Neuronal stem cell (in vitro differentiated cells): Measurements from ENCODE around the gene GBX1.

Experiments
- DNase-seq: peaks from one replicate; pipeline ENCODE4 v3.0.0-alpha.2; 2013; ENCODE audit warnings: low spot score
- H2AFZ ChIP-seq: one replicate; pipeline ENCODE4 v1.6.1; 2013; ENCODE audit warnings: mild to moderate bottlenecking, low read length, inconsistent platforms
- H2AK5ac ChIP-seq: 2 replicates; pipeline ENCODE4 v1.6.1; 2013; ENCODE audit warnings: low read depth, mild to moderate bottlenecking, inconsistent platforms, low read length, moderate library complexity, mixed read lengths
- H2BK120ac ChIP-seq: 2 replicates; pipeline ENCODE4 v1.6.1; 2013; ENCODE audit warnings: low read depth, mild to moderate bottlenecking, inconsistent platforms, low read length, moderate library complexity, mixed read lengths
- H2BK12ac ChIP-seq: one replicate; pipeline ENCODE4 v1.6.1; 2013; ENCODE audit warnings: low read length, inconsistent platforms
- H2BK15ac ChIP-seq: 2 replicates; pipeline ENCODE4 v1.6.1; 2013; ENCODE audit warnings: mild to moderate bottlenecking, low read length, inconsistent platforms, mixed read lengths
- H2BK5ac ChIP-seq: one replicate; pipeline ENCODE4 v1.6.1; 2013; ENCODE audit warnings: inconsistent platforms, mild to moderate bottlenecking, low read length, moderate library complexity
- H3K14ac ChIP-seq: one replicate; pipeline ENCODE4 v1.6.1; 2013; ENCODE audit warnings: low read length, inconsistent platforms
- H3K18ac ChIP-seq: 2 replicates; pipeline ENCODE4 v1.6.1; 2013; ENCODE audit warnings: low read length, inconsistent platforms
- H3K23ac ChIP-seq: 2 replicates; pipeline ENCODE4 v1.6.1; 2013; ENCODE audit warnings: low read depth, mild to moderate bottlenecking, mixed read lengths, low read length, inconsistent platforms; ENCODE audit not compliant: poor library complexity
- H3K27ac ChIP-seq: replicated peaks from 3 replicates; pipeline ENCODE4 v1.5.1; 2013; ENCODE audit warnings: low read length, inconsistent platforms
- H3K27me3 ChIP-seq, 3 experiments: 2 replicates each; pipeline ENCODE4 v1.6.1; 2013; ENCODE audit warnings: low read length in 3 of 3, mild to moderate bottlenecking in 2 of 3, inconsistent platforms in 1 of 3, low read depth in 1 of 3, mixed read lengths in 1 of 3, moderate library complexity in 1 of 3; ENCODE audit not compliant: control insufficient read depth in 3 of 3, insufficient read depth in 3 of 3
- H3K36me3 ChIP-seq, 2 donors: replicated peaks in 1 of 2; 2 replicates each; pipeline ENCODE4 v1.6.1; 2013; ENCODE audit warnings: low read length in 2 of 2; ENCODE audit not compliant: control insufficient read depth in 2 of 2, insufficient read depth in 2 of 2
- H3K4ac ChIP-seq: 2 replicates; pipeline ENCODE4 v1.6.1; 2013; ENCODE audit warnings: inconsistent platforms, mild to moderate bottlenecking, low read length, moderate library complexity
- H3K4me1 ChIP-seq, 2 donors: 1 replicate in 1 of 2; 2 replicates in 1 of 2; pipeline ENCODE4 v1.6.1; 2013; ENCODE audit warnings: low read length in 2 of 2, low read depth in 1 of 2; ENCODE audit not compliant: control insufficient read depth in 2 of 2, insufficient read depth in 1 of 2
- H3K4me2 ChIP-seq: one replicate; pipeline ENCODE4 v1.6.1; 2013; ENCODE audit warnings: mild to moderate bottlenecking, low read length, inconsistent platforms; ENCODE audit not compliant: insufficient read depth, poor library complexity, severe bottlenecking
- H3K4me3 ChIP-seq, 2 donors: 2 replicates each; pipeline ENCODE4 v1.5.1; 2013; ENCODE audit warnings: low read length in 2 of 2, mild to moderate bottlenecking in 2 of 2, inconsistent platforms in 1 of 2, moderate library complexity in 1 of 2
- H3K79me1 ChIP-seq: one replicate; pipeline ENCODE4 v1.6.1; 2013; ENCODE audit warnings: low read depth, mild to moderate bottlenecking, inconsistent platforms, low read length, moderate library complexity
- H3K9ac ChIP-seq: one replicate; pipeline ENCODE4 v1.6.1; 2013; ENCODE audit warnings: mild to moderate bottlenecking, low read depth, low read length, inconsistent platforms; ENCODE audit not compliant: poor library complexity
- H3K9me3 ChIP-seq, 2 donors: replicated peaks in 1 of 2; 2 replicates each; pipeline versions ENCODE3 to v1.6.1; 2013; ENCODE audit warnings: low read length in 2 of 2, mild to moderate bottlenecking in 2 of 2, inconsistent platforms in 1 of 2, low read depth in 1 of 2, mixed read lengths in 1 of 2, moderate library complexity in 1 of 2; ENCODE audit not compliant: control insufficient read depth in 2 of 2, insufficient read depth in 1 of 2
- H4K8ac ChIP-seq: one replicate; pipeline ENCODE4 v1.6.1; 2013; ENCODE audit warnings: low read depth, mild to moderate bottlenecking, inconsistent platforms, low read length, moderate library complexity
- H4K91ac ChIP-seq: one replicate; pipeline ENCODE4 v1.6.1; 2013; ENCODE audit warnings: low read length, low read depth, mild to moderate bottlenecking, inconsistent platforms; ENCODE audit not compliant: poor library complexity
- WGBS, 2 donors: extraction: QIAGEN DNeasy Blood & Tissue Kit; methylation state at CpG; one replicate each; pipeline ENCODE4 v1.1.7; 2013; ENCODE audit warnings: missing lambda C conversion rate in 2 of 2, mixed read lengths in 1 of 2; ENCODE audit not compliant: insufficient read length in 2 of 2, insufficient replicate concordance in 1 of 2; ENCODE audit errors: extremely low coverage in 2 of 2; 5-methylcytosine and 5-hydroxymethylcytosine counted together

Gene GBX1

DNA sequence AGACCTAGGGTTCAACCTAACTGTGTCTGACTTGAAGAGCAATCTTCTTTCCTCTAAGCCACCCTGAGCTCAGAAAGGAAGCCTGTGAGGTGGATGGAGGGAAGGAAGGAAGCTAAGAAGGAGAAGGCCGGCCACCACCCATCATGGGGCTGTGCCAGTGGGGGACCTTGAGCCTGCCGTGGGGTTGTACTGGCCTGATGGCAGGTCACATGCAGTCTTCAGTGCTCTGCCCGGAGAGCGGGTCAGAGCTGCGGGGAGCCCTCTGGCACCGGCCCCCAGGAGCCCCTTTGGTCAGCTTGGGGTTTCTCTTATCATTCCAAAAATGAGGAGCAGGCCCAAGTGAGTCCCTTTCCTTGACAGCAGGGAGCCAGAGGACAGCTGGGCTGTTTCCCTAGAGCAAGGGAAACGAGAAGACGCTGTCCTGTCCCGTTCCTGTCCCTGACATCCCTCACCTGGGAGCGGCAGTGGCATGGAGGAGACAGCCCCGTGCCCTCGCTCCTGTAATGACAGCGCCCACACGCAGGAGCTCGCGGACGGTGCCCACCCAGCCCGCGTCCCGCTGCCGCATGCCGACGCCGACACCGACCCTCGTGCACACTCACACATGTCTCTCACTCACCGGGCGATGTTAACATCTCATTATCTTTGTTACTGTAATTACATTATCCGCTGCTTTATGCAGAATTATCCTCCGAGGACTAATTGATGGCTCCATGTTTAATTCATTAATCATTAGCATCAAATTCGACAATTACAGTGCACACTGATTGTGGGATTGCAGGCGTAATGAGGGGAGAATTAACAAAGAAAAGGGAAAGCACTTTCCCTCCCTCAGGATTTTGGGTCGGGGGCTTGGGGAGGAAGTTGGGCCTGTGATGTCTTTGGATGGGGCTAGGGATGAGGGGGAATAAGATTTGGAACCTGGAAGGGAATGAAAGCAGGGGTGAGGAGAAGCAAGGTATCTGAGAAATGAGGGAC lies 31.3 kb downstream of the GBX1 start:
- Histone ChIP-seq H3K14ac (no peak overlapping the region), H3K9me3 (no peaks in the 10 kb centered on the region), H4K8ac (no peak overlapping the region), H3K4me1 (peaks cover 0 to 15% of the 10 kb centered on the region in 2 donors), H2BK12ac (no peak overlapping the region), H2BK15ac (no peak overlapping the region), H3K4ac (no peak overlapping the region), H3K18ac (no peak overlapping the region), H3K79me1 (peaks cover 3% of the 10 kb centered on the region), H3K27ac (no peak overlapping the region), H3K9ac (no peak overlapping the region), H4K91ac (no peak overlapping the region), H3K4me2 (no peak overlapping the region), H2BK120ac (no peak overlapping the region), H3K36me3 (peaks cover 33 to 93% of the 10 kb centered on the region in 2 donors), H3K23ac (no peak overlapping the region), H2AFZ (no peak overlapping the region), H2AK5ac (no peak overlapping the region), H2BK5ac (no peak overlapping the region), H3K4me3 (no peak overlapping the region), H3K27me3 (no peaks in the 10 kb centered on the region)
- WGBS, 2 donors, result no CpG with 5 or more reads among the region's 33 CpGs
- no peak for DNase-seq

DNA sequence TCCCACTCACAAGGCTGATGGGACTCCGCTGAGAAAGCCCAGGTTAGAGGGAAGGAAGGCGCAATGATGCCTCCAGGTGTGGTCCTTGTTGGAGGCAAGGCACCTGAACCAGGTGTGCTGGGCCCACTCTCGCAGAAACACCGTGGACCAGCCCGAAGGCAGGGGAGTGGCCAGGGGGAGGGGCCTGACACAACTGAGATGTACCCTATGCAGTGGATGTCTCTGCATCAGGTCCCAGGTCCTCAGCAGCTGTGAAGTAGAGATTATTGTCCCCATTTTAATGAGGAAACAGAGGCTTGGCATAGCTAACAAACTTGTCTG lies 32.0 kb downstream of the GBX1 start:
- no CpG with 5 or more reads among the region's 5 CpGs for WGBS, 2 donors
- Histone ChIP-seq H3K36me3 (peaks cover 33 to 93% of the 10 kb centered on the region in 2 donors), H2BK15ac (no peak overlapping the region), H3K9ac (no peak overlapping the region), H2BK12ac (no peak overlapping the region), H2BK5ac (no peak overlapping the region), H4K91ac (no peak overlapping the region), H3K27ac (no peak overlapping the region), H3K4me3 (no peak overlapping the region), H3K9me3 (no peaks in the 10 kb centered on the region), H3K79me1 (peaks cover 3% of the 10 kb centered on the region), H3K27me3 (no peaks in the 10 kb centered on the region), H2BK120ac (no peak overlapping the region), H4K8ac (no peak overlapping the region), H3K4me2 (no peak overlapping the region), H3K14ac (no peak overlapping the region), H3K4me1 (peaks cover 0 to 15% of the 10 kb centered on the region in 2 donors), H3K23ac (no peak overlapping the region), H3K4ac (no peak overlapping the region), H3K18ac (no peak overlapping the region), H2AFZ (no peak overlapping the region), H2AK5ac (no peak overlapping the region)
- no peak for DNase-seq

DNA sequence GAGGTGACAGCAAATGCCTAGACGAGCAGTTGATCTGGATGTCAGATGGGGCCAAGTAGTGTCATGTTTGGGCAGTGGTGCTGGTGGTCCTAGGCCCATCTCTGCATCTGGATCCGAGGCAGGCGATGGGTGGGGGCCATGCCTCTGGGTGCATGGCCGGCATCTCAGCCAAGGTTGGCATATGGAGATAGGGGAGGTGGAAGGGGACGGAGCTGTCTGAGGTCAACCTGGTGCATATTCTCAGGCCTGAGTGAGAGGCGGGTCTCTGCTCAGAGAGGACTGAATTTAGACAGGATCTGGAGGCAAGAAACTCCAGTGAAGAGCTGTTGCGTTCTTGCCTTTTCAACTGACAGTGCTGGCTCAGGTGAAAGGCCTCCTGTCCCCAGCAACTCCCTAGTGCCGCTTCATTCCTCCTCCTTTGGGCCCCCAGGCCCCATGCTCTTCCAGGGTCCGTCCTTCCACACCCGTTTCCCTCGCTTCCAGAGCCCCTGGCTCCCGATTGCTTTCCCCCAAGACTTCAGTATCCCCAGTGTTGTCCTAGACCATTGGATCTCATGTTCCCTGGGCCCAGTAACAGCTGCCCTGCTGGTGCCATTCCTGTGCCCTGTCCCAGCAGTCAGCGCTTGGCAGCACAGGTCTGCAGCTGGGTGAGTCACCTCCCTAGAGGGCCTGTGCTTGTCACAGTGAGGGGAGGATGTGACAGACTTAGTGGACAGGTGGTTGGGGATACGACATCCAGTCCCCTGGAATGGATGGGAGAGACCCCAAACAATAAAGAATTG lies 32.6 kb downstream of the GBX1 start:
- Histone ChIP-seq H3K4ac (no peak overlapping the region), H3K36me3 (peaks cover 39 to 93% of the 10 kb centered on the region in 2 donors), H3K4me2 (no peak overlapping the region), H3K9me3 (no peaks in the 10 kb centered on the region), H3K4me3 (no peak overlapping the region), H2BK15ac (no peak overlapping the region), H3K9ac (no peak overlapping the region), H2AFZ (no peak overlapping the region), H3K4me1 (peaks cover 0 to 15% of the 10 kb centered on the region in 2 donors), H4K8ac (no peak overlapping the region), H3K27me3 (no peaks in the 10 kb centered on the region), H3K18ac (no peak overlapping the region), H3K14ac (no peak overlapping the region), H2BK12ac (no peak overlapping the region), H2BK5ac (no peak overlapping the region), H2AK5ac (no peak overlapping the region), H3K79me1 (peaks cover 3% of the 10 kb centered on the region), H4K91ac (no peak overlapping the region), H3K27ac (no peak overlapping the region), H2BK120ac (no peak overlapping the region), H3K23ac (no peak overlapping the region)
- no peak for DNase-seq
- WGBS, 2 donors, result no CpG with 5 or more reads among the region's 14 CpGs
